ENCODE data around the gene PPP6R3. TPM values are rescaled to one million over a fixed set of nuclear protein-coding genes. Genes with fewer than 3 reads are reported as not detected.
"Not testable (repeated sequence)": the region's sequence is repeated elsewhere in the genome, so short reads cannot be mapped to it uniquely, and the experiment has no call there.

The PPP6R3 gene
- polyA plus RNA-seq, 1 donor from 2014 or later: 111 TPM

GRCh38 chr11:68447015-68447801 lies 13.3 kb upstream of the PPP6R3 start:
- TF ChIP-seq RAD21 (conservative IDR thresholded peaks at IDR 0.05): peak; percentile 85
- no peak for TF ChIP-seq EZH2 (IDR thresholded peaks at IDR 0.05; ENCODE audit: borderline replicate concordance, insufficient read depth, low read length, poor library complexity, severe bottlenecking)
- TF ChIP-seq, protein P1, sequence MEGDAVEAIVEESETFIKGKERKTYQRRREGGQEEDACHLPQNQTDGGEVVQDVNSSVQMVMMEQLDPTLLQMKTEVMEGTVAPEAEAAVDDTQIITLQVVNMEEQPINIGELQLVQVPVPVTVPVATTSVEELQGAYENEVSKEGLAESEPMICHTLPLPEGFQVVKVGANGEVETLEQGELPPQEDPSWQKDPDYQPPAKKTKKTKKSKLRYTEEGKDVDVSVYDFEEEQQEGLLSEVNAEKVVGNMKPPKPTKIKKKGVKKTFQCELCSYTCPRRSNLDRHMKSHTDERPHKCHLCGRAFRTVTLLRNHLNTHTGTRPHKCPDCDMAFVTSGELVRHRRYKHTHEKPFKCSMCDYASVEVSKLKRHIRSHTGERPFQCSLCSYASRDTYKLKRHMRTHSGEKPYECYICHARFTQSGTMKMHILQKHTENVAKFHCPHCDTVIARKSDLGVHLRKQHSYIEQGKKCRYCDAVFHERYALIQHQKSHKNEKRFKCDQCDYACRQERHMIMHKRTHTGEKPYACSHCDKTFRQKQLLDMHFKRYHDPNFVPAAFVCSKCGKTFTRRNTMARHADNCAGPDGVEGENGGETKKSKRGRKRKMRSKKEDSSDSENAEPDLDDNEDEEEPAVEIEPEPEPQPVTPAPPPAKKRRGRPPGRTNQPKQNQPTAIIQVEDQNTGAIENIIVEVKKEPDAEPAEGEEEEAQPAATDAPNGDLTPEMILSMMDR (IDR thresholded peaks at IDR 0.05; ENCODE audit: poor library complexity, severe bottlenecking): peak; percentile 90
- TF ChIP-seq EP300 (conservative IDR thresholded peaks at IDR 0.05; ENCODE audit: poor library complexity, severe bottlenecking): no peak
- TF ChIP-seq TAF1 (IDR thresholded peaks at IDR 0.05; ENCODE audit: low read depth): no peak
- TF ChIP-seq SMC3 (conservative IDR thresholded peaks at IDR 0.05; ENCODE audit: poor library complexity): peak; percentile 80
- no peak for TF ChIP-seq POLR2AphosphoS5 (IDR thresholded peaks at IDR 0.05)
- TF ChIP-seq MXI1 (conservative IDR thresholded peaks at IDR 0.05; ENCODE audit: poor library complexity, severe bottlenecking): no peak
- Histone ChIP-seq H3K79me2 (replicated peaks; ENCODE audit: insufficient read depth, low read length) (no peaks in the 10 kb centered on the region), H3K9ac (ENCODE audit: low read length) (no peak overlapping the region), H3K9me3 (ENCODE audit: low read length) (no peaks in the 10 kb centered on the region), H3K4me2 (ENCODE audit: low read length) (no peak overlapping the region), H4K20me1 (ENCODE audit: insufficient read depth) (no peaks in the 10 kb centered on the region), H3K4me3 (ENCODE audit: low read length) (no peak overlapping the region), H3K36me3 (ENCODE audit: insufficient read depth, low read length) (no peaks in the 10 kb centered on the region), H3F3A (ENCODE audit: insufficient read depth, low read length, poor library complexity, severe bottlenecking) (no peaks in the 10 kb centered on the region), H2AFZ (ENCODE audit: low read depth, low read length) (no peak overlapping the region), H3K9me2 (ENCODE audit: insufficient read depth, low read length) (no peaks in the 10 kb centered on the region), H3K27me3 (ENCODE audit: insufficient read depth, low read depth, low read length) (no peaks in the 10 kb centered on the region), H3K27ac (ENCODE audit: low read length) (no peak overlapping the region)

GRCh38 chr11:68447914-68448313 lies 12.6 kb upstream of the PPP6R3 start:
- not testable (repeated sequence) for H3K9me3 ChIP-seq (ENCODE audit: low read length); H3K27ac ChIP-seq (ENCODE audit: low read length); H3K36me3 ChIP-seq (ENCODE audit: insufficient read depth, low read length); H3K27me3 ChIP-seq (ENCODE audit: insufficient read depth, low read depth, low read length); H3K9me2 ChIP-seq (ENCODE audit: insufficient read depth, low read length); H3F3A ChIP-seq (ENCODE audit: insufficient read depth, low read length, poor library complexity, severe bottlenecking); H3K79me2 ChIP-seq (replicated peaks; ENCODE audit: insufficient read depth, low read length); H4K20me1 ChIP-seq (ENCODE audit: insufficient read depth); H2AFZ ChIP-seq (ENCODE audit: low read depth, low read length); H3K4me3 ChIP-seq (ENCODE audit: low read length); H3K4me2 ChIP-seq (ENCODE audit: low read length); H3K9ac ChIP-seq (ENCODE audit: low read length)

- Histone ChIP-seq H3K79me2 (replicated peaks; ENCODE audit: insufficient read depth, low read length) (no peaks in the 10 kb centered on the region), H3K4me2 (ENCODE audit: low read length) (no peak overlapping the region), H3K9me2 (ENCODE audit: insufficient read depth, low read length) (no peaks in the 10 kb centered on the region), H3K36me3 (ENCODE audit: insufficient read depth, low read length) (no peaks in the 10 kb centered on the region), H3K4me3 (ENCODE audit: low read length) (no peak overlapping the region), H3K9ac (ENCODE audit: low read length) (no peak overlapping the region), H3K9me3 (ENCODE audit: low read length) (no peaks in the 10 kb centered on the region), H3K27me3 (ENCODE audit: insufficient read depth, low read depth, low read length) (no peaks in the 10 kb centered on the region), H3F3A (ENCODE audit: insufficient read depth, low read length, poor library complexity, severe bottlenecking) (no peaks in the 10 kb centered on the region), H3K27ac (ENCODE audit: low read length) (no peak overlapping the region), H2AFZ (ENCODE audit: low read depth, low read length) (no peak overlapping the region), H4K20me1 (ENCODE audit: insufficient read depth) (no peaks in the 10 kb centered on the region)
- TF ChIP-seq POLR2AphosphoS5 (IDR thresholded peaks at IDR 0.05) (no peak), EZH2 (IDR thresholded peaks at IDR 0.05; ENCODE audit: borderline replicate concordance, insufficient read depth, low read length, poor library complexity, severe bottlenecking) (no peak), SMC3 (conservative IDR thresholded peaks at IDR 0.05; ENCODE audit: poor library complexity) (no peak), MXI1 (conservative IDR thresholded peaks at IDR 0.05; ENCODE audit: poor library complexity, severe bottlenecking) (no peak), EP300 (conservative IDR thresholded peaks at IDR 0.05; ENCODE audit: poor library complexity, severe bottlenecking) (no peak), TAF1 (IDR thresholded peaks at IDR 0.05; ENCODE audit: low read depth) (no peak), RAD21 (conservative IDR thresholded peaks at IDR 0.05) (no peak)
- TF ChIP-seq, protein P1 (IDR thresholded peaks at IDR 0.05; ENCODE audit: poor library complexity, severe bottlenecking): no peak
- TF ChIP-seq, protein P2, sequence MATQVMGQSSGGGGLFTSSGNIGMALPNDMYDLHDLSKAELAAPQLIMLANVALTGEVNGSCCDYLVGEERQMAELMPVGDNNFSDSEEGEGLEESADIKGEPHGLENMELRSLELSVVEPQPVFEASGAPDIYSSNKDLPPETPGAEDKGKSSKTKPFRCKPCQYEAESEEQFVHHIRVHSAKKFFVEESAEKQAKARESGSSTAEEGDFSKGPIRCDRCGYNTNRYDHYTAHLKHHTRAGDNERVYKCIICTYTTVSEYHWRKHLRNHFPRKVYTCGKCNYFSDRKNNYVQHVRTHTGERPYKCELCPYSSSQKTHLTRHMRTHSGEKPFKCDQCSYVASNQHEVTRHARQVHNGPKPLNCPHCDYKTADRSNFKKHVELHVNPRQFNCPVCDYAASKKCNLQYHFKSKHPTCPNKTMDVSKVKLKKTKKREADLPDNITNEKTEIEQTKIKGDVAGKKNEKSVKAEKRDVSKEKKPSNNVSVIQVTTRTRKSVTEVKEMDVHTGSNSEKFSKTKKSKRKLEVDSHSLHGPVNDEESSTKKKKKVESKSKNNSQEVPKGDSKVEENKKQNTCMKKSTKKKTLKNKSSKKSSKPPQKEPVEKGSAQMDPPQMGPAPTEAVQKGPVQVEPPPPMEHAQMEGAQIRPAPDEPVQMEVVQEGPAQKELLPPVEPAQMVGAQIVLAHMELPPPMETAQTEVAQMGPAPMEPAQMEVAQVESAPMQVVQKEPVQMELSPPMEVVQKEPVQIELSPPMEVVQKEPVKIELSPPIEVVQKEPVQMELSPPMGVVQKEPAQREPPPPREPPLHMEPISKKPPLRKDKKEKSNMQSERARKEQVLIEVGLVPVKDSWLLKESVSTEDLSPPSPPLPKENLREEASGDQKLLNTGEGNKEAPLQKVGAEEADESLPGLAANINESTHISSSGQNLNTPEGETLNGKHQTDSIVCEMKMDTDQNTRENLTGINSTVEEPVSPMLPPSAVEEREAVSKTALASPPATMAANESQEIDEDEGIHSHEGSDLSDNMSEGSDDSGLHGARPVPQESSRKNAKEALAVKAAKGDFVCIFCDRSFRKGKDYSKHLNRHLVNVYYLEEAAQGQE (IDR thresholded peaks at IDR 0.05; ENCODE audit: borderline replicate concordance): no peak
These were observed 11.9 kb upstream of the PPP6R3 start for GRCh38 chr11:68448604-68449011.

Data from neural cell (in vitro differentiated cells).